ENCODE results near the gene ITGA6. TPM values are rescaled to one million over a fixed set of nuclear protein-coding genes. Genes with fewer than 3 reads are reported as not detected.

Gene ITGA6
- total RNA-seq, 1 experiment from 2014 or later: 93.1 TPM

- Histone ChIP-seq H2AFZ (ENCODE audit: low read depth, low read length, poor library complexity, severe bottlenecking) (peak overlapping the region; percentile 2), H3K27ac (ENCODE audit: low read depth, low read length) (no peak overlapping the region), H3K4me1 (ENCODE audit: control insufficient read depth in 1 of 2, insufficient read depth in 2 of 2, low read length in 2 of 2) (peaks cover 4 to 16% of the 10 kb centered on the region in 2 experiments; a peak in 3 of 4 replicates), H4K20me1 (ENCODE audit: insufficient read depth) (no peaks in the 10 kb centered on the region), H3K36me3 (ENCODE audit: control insufficient read depth in 1 of 2, insufficient read depth in 2 of 2, low read length in 2 of 2) (no peaks in the 10 kb centered on the region), H3K9me3 (ENCODE audit: control insufficient read depth in 1 of 2, insufficient read depth in 1 of 2, low read depth in 1 of 2, low read length in 2 of 2) (no peaks in the 10 kb centered on the region), H3K27me3 (ENCODE audit: insufficient read depth, low read length) (no peaks in the 10 kb centered on the region), H3K9me2 (ENCODE audit: insufficient read depth) (peaks cover 3% of the 10 kb centered on the region; the same call in 1 of the 2 replicates), H3K4me2 (ENCODE audit: low read length) (0 out of 2 replicates have a peak overlapping the region, but pooled peaks have one; percentile 32), H3K4me3 (replicated peaks in 1 of 2; ENCODE audit: low read depth in 1 of 2, low read length in 2 of 2) (no peak overlapping the region), H3K9ac (ENCODE audit: low read length) (no peak overlapping the region), H3K79me2 (ENCODE audit: insufficient read depth, low read length) (no peaks in the 10 kb centered on the region)
- intact Hi-C loops (cut with micrococcal nuclease): no loop called here
- RAD21 ChIA-PET (ENCODE audit: low non-redundant PET in 1 of 2, low total read pairs in 2 of 2, uncharacterized antibody in 2 of 2, unreplicated experiment in 2 of 2): no interaction called here
- CTCF ChIA-PET: no interaction called here
- POLR2A ChIA-PET: no interaction called here
- DNase-seq (ENCODE audit: low read depth, low spot score) (no peak), ATAC-seq (no peak)
- no TSS peak for BruUV-seq (replicated peaks)
- TF ChIP-seq SRF (IDR thresholded peaks at IDR 0.05; ENCODE audit: low read depth): no peak
- no peak for TF ChIP-seq YY1 (IDR thresholded peaks at IDR 0.05; ENCODE audit: extremely low read depth, insufficient replicate concordance, low read depth, low read length)
- TF ChIP-seq ELF1 (IDR thresholded peaks at IDR 0.05; ENCODE audit: borderline replicate concordance, low read depth): no peak
- TF ChIP-seq, protein P1, sequence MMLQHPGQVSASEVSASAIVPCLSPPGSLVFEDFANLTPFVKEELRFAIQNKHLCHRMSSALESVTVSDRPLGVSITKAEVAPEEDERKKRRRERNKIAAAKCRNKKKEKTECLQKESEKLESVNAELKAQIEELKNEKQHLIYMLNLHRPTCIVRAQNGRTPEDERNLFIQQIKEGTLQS (IDR thresholded peaks at IDR 0.05): no peak
Observed at GRCh38 chr2:172408143-172408766, 19.1 kb upstream of the ITGA6 start.

GRCh38 chr2:172409042-172409441 lies 18.3 kb upstream of the ITGA6 start:
- CTCF ChIA-PET: no interaction called here
- Histone ChIP-seq H3K4me1 (ENCODE audit: control insufficient read depth in 1 of 2, insufficient read depth in 2 of 2, low read length in 2 of 2) (peaks cover 4 to 16% of the 10 kb centered on the region in 2 experiments; a peak in 3 of 4 replicates), H3K9me3 (ENCODE audit: control insufficient read depth in 1 of 2, insufficient read depth in 1 of 2, low read depth in 1 of 2, low read length in 2 of 2) (no peaks in the 10 kb centered on the region), H3K79me2 (ENCODE audit: insufficient read depth, low read length) (no peaks in the 10 kb centered on the region), H4K20me1 (ENCODE audit: insufficient read depth) (no peaks in the 10 kb centered on the region), H3K27ac (ENCODE audit: low read depth, low read length) (no peak overlapping the region), H3K36me3 (ENCODE audit: control insufficient read depth in 1 of 2, insufficient read depth in 2 of 2, low read length in 2 of 2) (no peaks in the 10 kb centered on the region), H3K4me3 (replicated peaks in 1 of 2; ENCODE audit: low read depth in 1 of 2, low read length in 2 of 2) (no peak overlapping the region), H3K9me2 (ENCODE audit: insufficient read depth) (peaks cover 3% of the 10 kb centered on the region; the same call in 1 of the 2 replicates), H2AFZ (ENCODE audit: low read depth, low read length, poor library complexity, severe bottlenecking) (peak overlapping the region; percentile 2), H3K27me3 (ENCODE audit: insufficient read depth, low read length) (no peaks in the 10 kb centered on the region), H3K9ac (ENCODE audit: low read length) (no peak overlapping the region), H3K4me2 (ENCODE audit: low read length) (no peak overlapping the region)
- ATAC-seq (no peak), DNase-seq (ENCODE audit: low read depth, low spot score) (no peak)
- intact Hi-C loops (cut with micrococcal nuclease): no loop called here
- POLR2A ChIA-PET: no interaction called here
- no TSS peak for BruUV-seq (replicated peaks)
- RAD21 ChIA-PET (ENCODE audit: low non-redundant PET in 1 of 2, low total read pairs in 2 of 2, uncharacterized antibody in 2 of 2, unreplicated experiment in 2 of 2): no interaction called here
- TF ChIP-seq CBX3 (IDR thresholded peaks at IDR 0.05; ENCODE audit: low read depth) (no peak), SRF (IDR thresholded peaks at IDR 0.05; ENCODE audit: low read depth) (no peak), FOSL1 (IDR thresholded peaks at IDR 0.05; ENCODE audit: low read depth) (no peak), EZH2phosphoT487 (IDR thresholded peaks at IDR 0.05; ENCODE audit: borderline replicate concordance) (no peak), ZNF274 (IDR thresholded peaks at IDR 0.05; ENCODE audit: low read depth, low read length) (no peak), ELF1 (IDR thresholded peaks at IDR 0.05; ENCODE audit: borderline replicate concordance, low read depth) (no peak), SP1 (IDR thresholded peaks at IDR 0.05; ENCODE audit: low read depth) (no peak), SIN3A (IDR thresholded peaks at IDR 0.05; ENCODE audit: low read depth) (no peak)

Data from HCT116 (cell line).